Naive B cell (primary cell): Measurements from ENCODE around the gene TSACC. TPM values are rescaled to one million over a fixed set of nuclear protein-coding genes. Genes with fewer than 3 reads are reported as not detected.
A peak's percentile ranks its signal among the peaks of the same experiment; 100 is the strongest.

Experiments
- ATAC-seq, 2 donors: fragments of 150-1000 bp; cut with Tn5 transposase; 2 replicates each; pipeline ENCODE4 v1.10.0; 2021; ENCODE audit warnings: low read depth in 2 of 2, mild to moderate bottlenecking in 2 of 2, moderate library complexity in 2 of 2
- DNase-seq: peaks from one replicate; pipeline ENCODE4 v3.0.0; 2022
- H3K27ac Mint-ChIP-seq, 6 donors: one replicate each; pipeline ENCODE4 v1.8.0; 2020 to 2022; ENCODE audit warnings: mild to moderate bottlenecking in 6 of 6, mixed read lengths in 6 of 6, moderate library complexity in 5 of 6, inconsistent platforms in 2 of 6
- H3K27me3 Mint-ChIP-seq, 3 donors: one replicate each; pipeline ENCODE4 v1.8.0; 2021 to 2022; ENCODE audit warnings: mixed read lengths in 3 of 3, mild to moderate bottlenecking in 1 of 3
- H3K36me3 Mint-ChIP-seq, 2 donors: one replicate each; pipeline ENCODE4 v1.8.0; 2020 to 2022; ENCODE audit warnings: mixed read lengths in 2 of 2, inconsistent platforms in 1 of 2, mild to moderate bottlenecking in 1 of 2
- H3K4me1 Mint-ChIP-seq, 3 donors: one replicate each; pipeline ENCODE4 v1.8.0; 2020 to 2022; ENCODE audit warnings: mixed read lengths in 3 of 3, inconsistent platforms in 1 of 3, mild to moderate bottlenecking in 1 of 3, moderate library complexity in 1 of 3
- H3K4me3 Mint-ChIP-seq, 8 donors: one replicate each; pipeline ENCODE4 v1.8.0; 2020 to 2022; ENCODE audit warnings: mild to moderate bottlenecking in 8 of 8, mixed read lengths in 8 of 8, moderate library complexity in 8 of 8, inconsistent platforms in 2 of 8
- H3K9me3 Mint-ChIP-seq, 7 donors: one replicate each; pipeline ENCODE4 v1.8.0; 2020 to 2022; ENCODE audit warnings: mixed read lengths in 7 of 7, mild to moderate bottlenecking in 5 of 7, inconsistent platforms in 2 of 7, moderate library complexity in 1 of 7
- polyA plus RNA-seq, 6 donors: library from polyadenylated mRNA; unstranded; fragments of 300-500 nt; fragmentation: Illumina TruSeq; gene quantifications; one replicate each; pipeline ENCODE4 v1.2.3, GENCODE V29; 2021; ENCODE audit warnings: low read depth in 6 of 6

Gene TSACC
- polyA plus RNA-seq, result 1 to 10 TPM in 1 of 6 donors, not detected in 5; 1.2 TPM

GRCh38 chr1:156338180-156338976 lies at the start of gene TSACC, which contains the start of gene CCT3:
Gene TSACC, plus strand, starts transcription at chr1:156338526. Its CDS starts 1,232 bp downstream, at chr1:156339758.
Gene CCT3, minus strand, starts transcription at chr1:156338292. Its CDS starts 108 bp downstream, at chr1:156338184.
- H3K4me1 Mint-ChIP-seq, result peaks cover 29 to 33% (median 31%) of the 10 kb centered on the region in 3 donors
- H3K9me3 Mint-ChIP-seq, result no peaks in the 10 kb centered on the region
- DNase-seq, result peak; percentile 99
- H3K36me3 Mint-ChIP-seq, result peaks cover 8% of the 10 kb centered on the region in 2 donors
- H3K4me3 Mint-ChIP-seq, result peak within 1 kb of the TSS; percentile 89 to 99 (median 99)
- H3K27ac Mint-ChIP-seq, result peak within 1 kb of the TSS; percentile 90 to 99 (median 96)
- ATAC-seq, result peak; percentile 92
- no peaks in the 10 kb centered on the region for H3K27me3 Mint-ChIP-seq

- Mint-ChIP-seq H3K27me3 (no peaks in the 10 kb centered on the region), H3K4me3 (peak overlapping the region in 1 of 8 donors; percentile 42), H3K4me1 (peaks cover 10 to 25% (median 14%) of the 10 kb centered on the region in 3 donors), H3K9me3 (no peaks in the 10 kb centered on the region), H3K36me3 (peaks cover 0 to 4% of the 10 kb centered on the region in 2 donors), H3K27ac (no peak overlapping the region)
- DNase-seq (no peak), ATAC-seq (no peak)
Observed at GRCh38 chr1:156289857-156290256, 48.5 kb upstream of the TSACC start.

- Mint-ChIP-seq H3K27ac (peak overlapping the region in 4 of 6 donors; percentile 11 to 87 (median 74)), H3K36me3 (peaks cover 0 to 4% of the 10 kb centered on the region in 2 donors), H3K27me3 (no peaks in the 10 kb centered on the region), H3K9me3 (no peaks in the 10 kb centered on the region), H3K4me1 (peaks cover 20 to 33% (median 22%) of the 10 kb centered on the region in 3 donors), H3K4me3 (peak overlapping the region; percentile 44 to 86 (median 78))
- peak; percentile 14 for DNase-seq
- ATAC-seq, result peak; percentile 59 to 66
Observed at GRCh38 chr1:156291226-156292061, 46.9 kb upstream of the TSACC start.

GRCh38 chr1:156293098-156293434 lies 45.3 kb upstream of the TSACC start:
- DNase-seq (no peak), ATAC-seq (no peak)
- Mint-ChIP-seq H3K4me3 (peak overlapping the region in 3 of 8 donors; percentile 50 to 66 (median 55)), H3K4me1 (peaks cover 20 to 33% (median 22%) of the 10 kb centered on the region in 3 donors), H3K36me3 (peaks cover 0 to 4% of the 10 kb centered on the region in 2 donors), H3K27me3 (no peaks in the 10 kb centered on the region), H3K9me3 (no peaks in the 10 kb centered on the region), H3K27ac (no peak overlapping the region)

- no peaks in the 10 kb centered on the region for H3K9me3 Mint-ChIP-seq
- peaks cover 20 to 33% (median 22%) of the 10 kb centered on the region in 3 donors for H3K4me1 Mint-ChIP-seq
- peak overlapping the region in 4 of 8 donors; percentile 32 to 57 (median 40) for H3K4me3 Mint-ChIP-seq
- H3K36me3 Mint-ChIP-seq, result no peaks in the 10 kb centered on the region
- no peak for DNase-seq
- no peaks in the 10 kb centered on the region for H3K27me3 Mint-ChIP-seq
- no peak overlapping the region for H3K27ac Mint-ChIP-seq
- no peak for ATAC-seq
Observed at GRCh38 chr1:156293895-156294294, 44.4 kb upstream of the TSACC start.

- Mint-ChIP-seq H3K9me3 (no peaks in the 10 kb centered on the region), H3K4me3 (peak within 1 kb of the TSS; percentile 82 to 95 (median 92)), H3K36me3 (no peaks in the 10 kb centered on the region), H3K27ac (peak within 1 kb of the TSS in 5 of 6 donors; percentile 69 to 94 (median 86)), H3K4me1 (peaks cover 20 to 33% (median 22%) of the 10 kb centered on the region in 3 donors), H3K27me3 (no peaks in the 10 kb centered on the region)
- ATAC-seq (peak; percentile 77 to 85), DNase-seq (peak; percentile 39)
Observed at GRCh38 chr1:156295391-156295947, 42.9 kb upstream of the TSACC start, which contains the start of gene GLMP. Gene GLMP, minus strand, starts transcription at chr1:156295679. Its CDS starts 34 bp downstream, at chr1:156295645.

- Mint-ChIP-seq H3K27me3 (no peaks in the 10 kb centered on the region), H3K27ac (no peak within 1 kb of the TSS)
- no peak for DNase-seq
Observed at GRCh38 chr1:156298852-156299357, 39.4 kb upstream of the TSACC start, which contains the start of gene VHLL. Gene VHLL, minus strand, starts transcription at chr1:156299307. Its CDS starts 118 bp downstream, at chr1:156299189.

GRCh38 chr1:156303241-156303640 lies 35.1 kb upstream of the TSACC start:
- H3K36me3 Mint-ChIP-seq, result peaks cover 4 to 6% of the 10 kb centered on the region in 2 donors
- no peak for DNase-seq

More at GRCh38 chr1:156298852-156299357, 39.4 kb upstream of the TSACC start, which contains the start of gene VHLL:
- H3K4me1 Mint-ChIP-seq, result peaks cover 10 to 19% (median 14%) of the 10 kb centered on the region in 3 donors
- H3K9me3 Mint-ChIP-seq, result no peaks in the 10 kb centered on the region
- H3K36me3 Mint-ChIP-seq, result no peaks in the 10 kb centered on the region
- ATAC-seq, result no peak
- H3K4me3 Mint-ChIP-seq, result no peak within 1 kb of the TSS

GRCh38 chr1:156305215-156305614 lies 33.1 kb upstream of the TSACC start:
- Mint-ChIP-seq H3K36me3 (peaks cover 9 to 15% of the 10 kb centered on the region in 2 donors), H3K9me3 (no peaks in the 10 kb centered on the region), H3K27ac (peak overlapping the region in 2 of 6 donors; percentile 22 to 65), H3K27me3 (no peaks in the 10 kb centered on the region), H3K4me3 (no peak overlapping the region), H3K4me1 (no peaks in the 10 kb centered on the region)
- no peak for DNase-seq
- no peak for ATAC-seq

More at GRCh38 chr1:156303241-156303640, 35.1 kb upstream of the TSACC start:
- peak overlapping the region in 1 of 6 donors; percentile 69 for H3K27ac Mint-ChIP-seq
- H3K4me1 Mint-ChIP-seq, result no peaks in the 10 kb centered on the region
- H3K27me3 Mint-ChIP-seq, result no peaks in the 10 kb centered on the region
- ATAC-seq, result no peak
- H3K4me3 Mint-ChIP-seq, result no peak overlapping the region
- H3K9me3 Mint-ChIP-seq, result no peaks in the 10 kb centered on the region

GRCh38 chr1:156308078-156308477 lies 30.2 kb upstream of the TSACC start:
- Mint-ChIP-seq H3K4me1 (no peaks in the 10 kb centered on the region), H3K27me3 (no peaks in the 10 kb centered on the region), H3K9me3 (no peaks in the 10 kb centered on the region), H3K4me3 (no peak overlapping the region), H3K27ac (peak overlapping the region in 3 of 6 donors; percentile 15 to 75 (median 49)), H3K36me3 (peaks cover 14 to 22% of the 10 kb centered on the region in 2 donors)
- ATAC-seq, result no peak
- no peak for DNase-seq

- no peaks in the 10 kb centered on the region for H3K27me3 Mint-ChIP-seq
- no peak overlapping the region for H3K4me3 Mint-ChIP-seq
- ATAC-seq (no peak), DNase-seq (no peak)
- H3K27ac Mint-ChIP-seq, result no peak overlapping the region
- H3K36me3 Mint-ChIP-seq, result peaks cover 18 to 22% of the 10 kb centered on the region in 2 donors
- H3K4me1 Mint-ChIP-seq, result no peaks in the 10 kb centered on the region
- H3K9me3 Mint-ChIP-seq, result no peaks in the 10 kb centered on the region
Observed at GRCh38 chr1:156310962-156311361, 27.4 kb upstream of the TSACC start.

- no peaks in the 10 kb centered on the region for H3K27me3 Mint-ChIP-seq
- ATAC-seq (no peak), DNase-seq (no peak)
- H3K9me3 Mint-ChIP-seq, result no peaks in the 10 kb centered on the region
- H3K36me3 Mint-ChIP-seq, result peaks cover 12 to 14% of the 10 kb centered on the region in 2 donors
- no peaks in the 10 kb centered on the region for H3K4me1 Mint-ChIP-seq
- no peak overlapping the region for H3K4me3 Mint-ChIP-seq
- H3K27ac Mint-ChIP-seq, result no peak overlapping the region
Observed at GRCh38 chr1:156316909-156317308, 21.4 kb upstream of the TSACC start.
